Activated B cell treated with CpG ODN at 0.5 μM for 24 hours (primary cell): ENCODE measurements around the gene FBXW7. TPM values are rescaled to one million over a fixed set of nuclear protein-coding genes. Genes with fewer than 3 reads are reported as not detected.

Experiments used
- ATAC-seq: fragments of 200-7000 bp; cut with Tn5 transposase; one replicate; pipeline ENCODE4 v1.10.0; 2021; ENCODE audit warnings: low read depth, mild to moderate bottlenecking, moderate library complexity
- CTCF ChIA-PET: fragments of 350-600 bp; sonication (Branson Sonifier 250); formaldehyde crosslinking; loops from one replicate; lab custom pipeline; 2021; ENCODE audit warnings: antibody characterized with exemption; lab: Charles Lee
- POLR2A ChIA-PET: fragments of 350-600 bp; sonication (Branson Sonifier 250); formaldehyde crosslinking; loops from one replicate; lab custom pipeline; 2021; ENCODE audit warnings: antibody characterized with exemption; lab: Charles Lee
- DNase-seq: peaks from one replicate; pipeline ENCODE4 v3.0.0; 2022
- H3K27ac Mint-ChIP-seq: one replicate; pipeline ENCODE4 v1.8.0; 2020; ENCODE audit warnings: mixed read lengths
- H3K27me3 Mint-ChIP-seq: one replicate; pipeline ENCODE4 v1.8.0; 2021; ENCODE audit warnings: mixed read lengths
- H3K36me3 Mint-ChIP-seq: one replicate; pipeline ENCODE4 v1.8.0; 2021; ENCODE audit warnings: low read depth, mixed read lengths
- H3K4me1 Mint-ChIP-seq: one replicate; pipeline ENCODE4 v1.8.0; 2021; ENCODE audit warnings: mixed read lengths
- H3K4me3 Mint-ChIP-seq: one replicate; pipeline ENCODE4 v1.8.0; 2020; ENCODE audit warnings: mild to moderate bottlenecking, mixed read lengths
- H3K9me3 Mint-ChIP-seq: one replicate; pipeline ENCODE4 v1.8.0; 2020; ENCODE audit warnings: mixed read lengths
- CTCF ChIP-seq: fragments of 200-600 bp; IDR thresholded peaks from one replicate; pipeline ENCODE4 v1.8.0; 2022; ENCODE audit warnings: antibody characterized with exemption, mild to moderate bottlenecking
- intact Hi-C: fragments of 100-400 bp; cut with micrococcal nuclease; formaldehyde crosslinking; loops from one replicate; pipeline ENCODE4 v1.15.1; 2024
- total RNA-seq: library from RNA; stranded (reverse); gene quantifications from 2 replicates; pipeline ENCODE4 v1.2.3, GENCODE V29; 2022

Gene FBXW7
- total RNA-seq, 1 donor from 2014 or later: 96.5 TPM

GRCh38 chr4:152460488-152460887 is 75.4 kb downstream of the FBXW7 start:
- Mint-ChIP-seq H3K27ac (peak overlapping the region; percentile 77), H3K4me1 (peaks cover 82% of the 10 kb centered on the region), H3K9me3 (no peaks in the 10 kb centered on the region), H3K36me3 (peaks cover 2% of the 10 kb centered on the region), H3K4me3 (peak overlapping the region; percentile 26), H3K27me3 (no peaks in the 10 kb centered on the region)
- ChIA-PET CTCF (interaction anchor here (1.2 to 7.6 kb wide), 4 partner anchors 11 to 180 kb away, joined by 3 to 82 read pairs (median 7); no protein-coding TSS in a partner anchor), POLR2A (interaction anchor here (1.3 to 1.7 kb wide), 3 partner anchors 75 to 183 kb away, joined by 3 to 9 read pairs (median 5); partner anchors contain the start of gene FBXW7)
- DNase-seq: no peak
- intact Hi-C loops: no loop called here
- no peak for TF ChIP-seq CTCF
- no peak for ATAC-seq

DNA sequence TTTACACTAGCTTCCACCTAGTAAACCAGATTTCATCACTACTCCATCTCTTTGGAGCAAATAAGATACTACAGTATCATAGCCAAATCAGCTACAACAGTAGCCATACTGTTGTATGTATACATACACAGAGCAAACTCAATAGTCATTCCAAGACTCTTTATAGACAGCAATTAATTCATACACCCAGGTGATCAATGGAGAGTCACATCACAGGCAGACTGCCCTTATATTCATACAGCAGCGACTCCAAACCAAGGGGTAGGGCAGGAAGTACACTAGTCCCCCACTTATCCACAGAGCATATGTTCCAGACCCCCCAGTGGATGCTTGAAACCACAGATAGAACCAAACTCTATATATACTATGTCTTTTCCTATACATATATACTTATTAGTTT is 76.6 kb downstream of the FBXW7 start:
- H3K4me1 Mint-ChIP-seq: peaks cover 82% of the 10 kb centered on the region
- DNase-seq (no peak), ATAC-seq (peak; percentile 7)
- no peak for TF ChIP-seq CTCF
- H3K27me3 Mint-ChIP-seq: no peaks in the 10 kb centered on the region
- intact Hi-C loops: loop anchor here (2.0 kb wide), 1 partner anchor 13 kb away; no protein-coding TSS in a partner anchor
- no peak overlapping the region for H3K4me3 Mint-ChIP-seq
- H3K9me3 Mint-ChIP-seq: no peaks in the 10 kb centered on the region
- peaks cover 2% of the 10 kb centered on the region for H3K36me3 Mint-ChIP-seq
- POLR2A ChIA-PET: interaction anchor here (0.6 to 1.7 kb wide), 2 partner anchors 77 to 172 kb away, joined by 3 to 9 read pairs; partner anchors contain the start of gene FBXW7
- CTCF ChIA-PET: interaction anchor here (1.1 to 7.6 kb wide), 5 partner anchors 10 to 276 kb away, joined by 3 to 82 read pairs (median 5); no protein-coding TSS in a partner anchor
- peak overlapping the region; percentile 70 for H3K27ac Mint-ChIP-seq

DNA sequence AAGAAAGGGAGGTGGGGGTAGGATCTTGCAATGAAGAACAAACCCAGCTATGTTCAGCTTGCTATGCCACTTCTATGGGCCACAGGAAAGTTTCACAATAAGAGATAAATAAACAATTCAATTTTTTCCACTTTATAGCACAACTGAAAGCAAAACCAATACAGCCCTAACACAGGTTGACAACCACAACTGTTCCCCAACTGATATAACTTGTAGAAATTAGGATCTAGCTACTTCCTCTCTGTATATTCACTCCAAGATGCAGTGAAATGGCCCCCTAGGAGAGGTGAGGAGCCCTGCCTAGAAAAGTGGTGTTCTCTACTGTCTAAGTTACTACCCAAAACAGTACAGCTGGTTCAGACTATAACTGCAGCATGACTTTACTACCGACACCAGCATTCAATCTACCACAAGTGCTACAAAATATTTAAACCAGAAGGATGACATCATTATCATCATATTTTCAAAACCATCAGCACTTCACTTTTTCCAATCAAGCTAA is 77.0 kb downstream of the FBXW7 start:
- Mint-ChIP-seq H3K27me3 (no peaks in the 10 kb centered on the region), H3K4me1 (peaks cover 80% of the 10 kb centered on the region)
- POLR2A ChIA-PET: interaction anchor here (0.6 to 0.9 kb wide), 3 partner anchors 52 to 172 kb away, joined by 3 read pairs; partner anchors contain the start of gene FBXW7

DNA sequence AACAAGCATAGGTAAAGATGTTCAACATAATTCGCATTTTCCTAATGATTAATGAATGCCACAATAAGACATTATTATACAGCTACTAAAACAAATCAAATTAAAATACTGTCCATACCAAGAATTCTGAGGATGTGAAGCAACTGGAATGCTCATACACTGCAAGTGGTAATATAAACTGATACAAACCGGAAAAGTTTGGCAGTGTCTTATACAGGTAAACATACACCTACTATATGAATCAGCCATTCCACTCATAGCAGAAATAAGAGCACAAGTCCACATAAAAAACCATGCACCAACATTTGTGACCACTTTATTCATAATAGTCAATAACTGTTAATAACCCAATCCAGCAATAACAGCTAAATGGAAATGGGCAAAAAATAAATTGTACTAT is 79.3 kb downstream of the FBXW7 start:
- intact Hi-C loops: no loop called here
- DNase-seq: no peak
- Mint-ChIP-seq H3K9me3 (no peaks in the 10 kb centered on the region), H3K27me3 (no peaks in the 10 kb centered on the region), H3K4me1 (peaks cover 58% of the 10 kb centered on the region), H3K36me3 (no peaks in the 10 kb centered on the region), H3K27ac (no peak overlapping the region), H3K4me3 (no peak overlapping the region)
- no peak for ATAC-seq
- ChIA-PET POLR2A (no interaction called here), CTCF (interaction anchor here (0.6 to 7.6 kb wide), 3 partner anchors 9 to 280 kb away, joined by 3 to 82 read pairs (median 3); no protein-coding TSS in a partner anchor)
- TF ChIP-seq CTCF: no peak

More for the DNA sequence above, 77.0 kb downstream of the FBXW7 start:
- TF ChIP-seq CTCF: no peak
- Mint-ChIP-seq H3K27ac (peak overlapping the region; percentile 70), H3K9me3 (no peaks in the 10 kb centered on the region), H3K4me3 (peak overlapping the region; percentile 11), H3K36me3 (peaks cover 2% of the 10 kb centered on the region)
- CTCF ChIA-PET: interaction anchor here (1.1 to 7.6 kb wide), 5 partner anchors 9 to 277 kb away, joined by 3 to 82 read pairs (median 5); no protein-coding TSS in a partner anchor
- ATAC-seq (peak; percentile 59), DNase-seq (no peak)
- intact Hi-C loops: loop anchor here (2.0 kb wide), 1 partner anchor 14 kb away; no protein-coding TSS in a partner anchor

DNA sequence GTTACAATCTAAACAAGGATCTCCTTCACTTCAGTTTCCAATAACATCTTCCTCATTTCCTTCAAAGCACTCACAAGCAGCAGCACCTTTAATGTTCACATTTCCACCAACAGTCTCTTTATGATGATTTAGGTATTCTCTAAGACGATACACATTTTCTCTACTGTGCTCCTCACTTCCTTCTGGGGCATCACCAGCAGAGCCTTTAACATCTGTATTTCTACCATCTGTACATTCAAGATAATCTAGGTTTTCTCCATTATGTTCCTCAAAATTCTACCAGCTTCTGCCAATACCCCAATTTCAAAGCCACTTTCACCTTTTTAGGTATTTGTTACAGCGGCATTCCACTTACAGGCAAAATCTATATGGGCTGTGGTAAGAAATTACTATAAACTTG is 80.6 kb downstream of the FBXW7 start:
- peaks cover 54% of the 10 kb centered on the region for H3K4me1 Mint-ChIP-seq
- CTCF ChIA-PET: interaction anchor here (0.6 to 7.6 kb wide), 7 partner anchors 46 to 324 kb away, joined by 3 to 82 read pairs (median 6); partner anchors contain the start of genes ARFIP1, TIGD4 and TMEM154
- no peaks in the 10 kb centered on the region for H3K27me3 Mint-ChIP-seq
- intact Hi-C loops: no loop called here
- no peaks in the 10 kb centered on the region for H3K9me3 Mint-ChIP-seq
- no peak overlapping the region for H3K4me3 Mint-ChIP-seq
- DNase-seq (no peak), ATAC-seq (no peak)
- no peaks in the 10 kb centered on the region for H3K36me3 Mint-ChIP-seq
- no peak for TF ChIP-seq CTCF
- POLR2A ChIA-PET: interaction anchor here (0.6 kb wide), 1 partner anchor 184 kb away, joined by 3 read pairs; no protein-coding TSS in a partner anchor
- H3K27ac Mint-ChIP-seq: peak overlapping the region; percentile 37
